ENCODE results near the gene CST6. TPM values are rescaled to one million over a fixed set of nuclear protein-coding genes. Genes with fewer than 3 reads are reported as not detected.

The CST6 gene
- total RNA-seq, 4 donors from 2014 or later, result 7.1 to 53.1 (median 30.6) TPM

DNA sequence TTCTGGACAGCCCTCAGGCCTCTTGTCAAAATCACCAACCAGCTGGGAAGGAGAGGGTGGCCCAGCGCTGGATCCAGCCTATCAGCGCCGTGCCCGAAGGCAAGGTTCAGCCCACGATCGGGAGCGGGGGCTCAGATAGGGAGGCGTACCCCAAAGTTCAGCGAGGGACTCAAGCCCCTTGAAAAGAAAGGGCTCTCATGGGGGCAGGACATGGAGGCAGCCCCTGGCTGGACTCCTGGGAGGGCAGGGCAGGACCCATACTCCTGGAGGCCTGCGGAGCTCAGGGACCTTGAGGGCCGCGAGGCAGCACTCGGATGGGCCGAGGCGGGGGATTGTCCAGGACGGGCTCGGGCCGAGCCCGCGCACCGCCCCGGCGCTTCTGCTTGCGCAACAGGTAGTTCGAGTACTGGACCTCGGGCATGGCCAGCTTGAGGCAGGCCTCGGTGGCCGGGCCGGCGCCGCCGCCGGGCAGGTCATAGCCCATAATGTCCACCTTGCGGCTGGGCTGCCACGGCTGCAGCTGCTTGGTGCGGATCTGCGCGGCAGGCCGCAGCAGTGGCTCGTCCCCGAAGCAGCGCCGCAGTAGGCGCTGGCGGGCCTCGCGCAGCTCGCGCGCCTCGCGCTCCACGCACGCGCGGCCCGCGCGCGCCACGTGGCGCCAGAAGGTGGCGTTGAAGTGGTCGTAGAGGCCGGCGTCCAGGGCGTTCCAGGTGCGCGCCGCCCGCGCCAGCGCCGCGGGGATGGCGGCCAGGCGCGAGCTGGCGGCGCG lies 30.6 kb downstream of the CST6 start:
- Histone ChIP-seq H3K4me3 (replicated peaks in 1 of 3) (no peak overlapping the region), H3K27ac (no peak overlapping the region), H3K36me3 (peaks cover 0 to 12% of the 10 kb centered on the region in 2 donors), H3K4me1 (peaks cover 26% of the 10 kb centered on the region in 2 donors), H3K27me3 (no peaks in the 10 kb centered on the region), H3K9me3 (no peaks in the 10 kb centered on the region)
- no peak for DNase-seq
- TF ChIP-seq, protein P1, sequence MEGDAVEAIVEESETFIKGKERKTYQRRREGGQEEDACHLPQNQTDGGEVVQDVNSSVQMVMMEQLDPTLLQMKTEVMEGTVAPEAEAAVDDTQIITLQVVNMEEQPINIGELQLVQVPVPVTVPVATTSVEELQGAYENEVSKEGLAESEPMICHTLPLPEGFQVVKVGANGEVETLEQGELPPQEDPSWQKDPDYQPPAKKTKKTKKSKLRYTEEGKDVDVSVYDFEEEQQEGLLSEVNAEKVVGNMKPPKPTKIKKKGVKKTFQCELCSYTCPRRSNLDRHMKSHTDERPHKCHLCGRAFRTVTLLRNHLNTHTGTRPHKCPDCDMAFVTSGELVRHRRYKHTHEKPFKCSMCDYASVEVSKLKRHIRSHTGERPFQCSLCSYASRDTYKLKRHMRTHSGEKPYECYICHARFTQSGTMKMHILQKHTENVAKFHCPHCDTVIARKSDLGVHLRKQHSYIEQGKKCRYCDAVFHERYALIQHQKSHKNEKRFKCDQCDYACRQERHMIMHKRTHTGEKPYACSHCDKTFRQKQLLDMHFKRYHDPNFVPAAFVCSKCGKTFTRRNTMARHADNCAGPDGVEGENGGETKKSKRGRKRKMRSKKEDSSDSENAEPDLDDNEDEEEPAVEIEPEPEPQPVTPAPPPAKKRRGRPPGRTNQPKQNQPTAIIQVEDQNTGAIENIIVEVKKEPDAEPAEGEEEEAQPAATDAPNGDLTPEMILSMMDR (IDR thresholded peaks at IDR 0.05), result no peak
- no peak for TF ChIP-seq POLR2A (IDR thresholded peaks at IDR 0.05)
- 96 to 97% methylated on average over 48 to 78 of the region's 81 CpGs for WGBS, 2 donors
- intact Hi-C loops (cut with DNase I), result no loop called here

DNA sequence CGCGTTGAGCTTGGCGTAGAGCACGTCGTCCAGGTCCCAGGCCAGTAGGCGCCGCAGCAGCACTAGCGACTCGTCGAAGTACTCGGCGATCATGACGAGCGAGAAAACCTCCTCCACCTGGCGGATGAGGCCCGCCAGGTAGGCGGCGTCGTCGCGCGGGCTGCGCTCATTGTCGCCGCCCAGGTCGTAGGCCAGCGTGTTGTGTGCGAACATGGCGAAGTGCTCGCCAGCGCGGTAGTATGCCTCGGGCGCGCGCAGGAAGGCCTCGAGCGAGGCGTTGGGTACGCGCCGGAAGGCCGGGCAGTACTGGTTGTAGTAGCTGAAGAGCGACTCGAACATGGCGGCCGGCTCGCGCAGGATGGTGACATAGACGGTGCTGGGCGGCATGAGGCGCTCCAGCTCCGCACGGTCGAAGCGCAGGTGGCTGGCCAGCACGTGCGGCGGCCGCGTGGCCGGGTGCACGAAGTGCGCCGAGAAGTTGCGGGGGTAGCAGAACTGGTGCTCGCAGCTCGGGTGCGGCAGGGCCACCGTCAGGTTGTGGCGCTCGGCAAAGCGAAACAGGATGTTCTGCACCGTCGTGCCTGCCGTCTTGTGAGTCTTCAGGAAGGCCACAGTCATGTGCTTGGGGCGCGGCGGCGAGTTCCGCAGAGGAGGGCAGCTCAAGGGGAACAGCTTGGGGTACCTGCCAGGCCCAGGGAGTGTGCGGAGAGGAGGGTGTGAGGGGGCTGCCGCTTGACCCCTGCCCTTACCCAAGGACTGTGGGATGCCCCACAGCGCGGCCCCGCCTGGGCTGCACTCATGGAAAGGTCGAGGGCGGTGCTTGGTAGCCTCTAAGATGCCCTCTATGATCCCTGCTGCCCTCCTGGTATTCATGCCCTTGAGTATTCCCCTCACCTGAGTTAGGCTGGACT lies 31.4 kb downstream of the CST6 start:
- peaks cover 33 to 34% of the 10 kb centered on the region in 2 donors for H3K4me1 ChIP-seq
- intact Hi-C loops (cut with DNase I), result no loop called here

DNA sequence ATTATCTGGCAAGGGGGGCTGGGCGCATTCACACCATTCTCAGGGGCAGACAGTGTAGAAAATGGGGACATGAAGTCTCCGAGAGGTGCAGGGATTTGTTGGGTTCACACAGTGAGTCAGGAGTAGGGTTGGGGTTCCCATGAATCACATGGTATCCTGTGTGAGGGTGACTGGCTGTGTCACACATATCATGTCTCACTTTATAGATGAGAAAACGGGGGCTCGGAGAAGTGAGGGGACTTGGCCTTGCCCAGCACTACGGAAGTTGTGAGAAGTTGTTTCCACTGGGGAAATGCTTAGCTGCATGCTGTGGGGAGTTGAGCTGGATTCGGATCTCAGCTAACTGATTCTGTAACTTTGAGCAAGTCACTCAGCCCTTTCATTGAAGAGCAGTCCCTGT lies 32.9 kb downstream of the CST6 start:
- no peak overlapping the region for H3K27ac ChIP-seq
- no peak overlapping the region for H3K4me3 ChIP-seq (replicated peaks in 1 of 3)
- intact Hi-C loops (cut with DNase I), result no loop called here
- no peak for DNase-seq
- TF ChIP-seq, protein P1 (IDR thresholded peaks at IDR 0.05), result no peak
- TF ChIP-seq POLR2A (IDR thresholded peaks at IDR 0.05), result no peak
- no peaks in the 10 kb centered on the region for H3K27me3 ChIP-seq
- H3K4me1 ChIP-seq, result peaks cover 42 to 49% of the 10 kb centered on the region in 2 donors
- peaks cover 0 to 12% of the 10 kb centered on the region in 2 donors for H3K36me3 ChIP-seq
- H3K9me3 ChIP-seq, result no peaks in the 10 kb centered on the region
- 71 to 76% methylated on average over 6 of the region's 6 CpGs for WGBS, 2 donors

More for the DNA sequence above, 31.4 kb downstream of the CST6 start:
- 96 to 97% methylated on average over 83 to 84 of the region's 88 CpGs for WGBS, 2 donors
- Histone ChIP-seq H3K9me3 (no peaks in the 10 kb centered on the region), H3K27ac (no peak overlapping the region), H3K36me3 (peaks cover 0 to 12% of the 10 kb centered on the region in 2 donors), H3K4me3 (replicated peaks in 1 of 3) (no peak overlapping the region), H3K27me3 (no peaks in the 10 kb centered on the region)
- no peak for DNase-seq
- TF ChIP-seq POLR2A (IDR thresholded peaks at IDR 0.05), result no peak
- TF ChIP-seq, protein P1 (IDR thresholded peaks at IDR 0.05), result no peak

DNA sequence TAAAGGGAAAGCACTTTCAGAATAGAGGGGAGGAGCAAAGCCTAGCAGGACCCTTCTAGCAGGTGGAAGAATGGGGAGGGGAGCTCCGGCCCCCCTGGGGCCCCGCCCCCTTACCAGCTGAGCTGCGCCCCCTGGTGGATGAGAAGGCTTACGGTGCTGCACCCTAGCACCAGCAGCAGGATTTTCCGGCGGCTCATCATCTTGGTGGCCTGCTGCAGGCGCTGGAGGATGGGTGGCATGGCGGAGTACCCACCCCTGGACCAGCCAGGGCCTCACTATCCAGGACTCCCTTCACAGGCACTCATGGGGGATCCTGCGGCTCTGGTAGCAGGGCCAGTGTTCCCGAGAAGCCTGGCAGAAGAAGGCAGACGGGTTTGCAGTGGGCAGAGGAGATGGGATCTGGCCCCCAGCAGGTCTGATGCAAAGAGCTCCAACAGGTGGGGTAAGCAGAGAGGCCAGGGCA lies 33.4 kb downstream of the CST6 start:
- TF ChIP-seq POLR2A (IDR thresholded peaks at IDR 0.05), result no peak
- TF ChIP-seq, protein P1 (IDR thresholded peaks at IDR 0.05), result peak; percentile 65 to 93 (median 80)
- DNase-seq, result peak; percentile 67 to 73
- intact Hi-C loops (cut with DNase I), result no loop called here
- H3K27ac ChIP-seq, result peak overlapping the region; percentile 86 to 96 (median 95)
- peaks cover 0 to 12% of the 10 kb centered on the region in 2 donors for H3K36me3 ChIP-seq
- 26 to 45% methylated on average over 4 to 8 of the region's 11 CpGs for WGBS, 2 donors
- H3K27me3 ChIP-seq, result no peaks in the 10 kb centered on the region
- H3K9me3 ChIP-seq, result no peaks in the 10 kb centered on the region
- H3K4me1 ChIP-seq, result peaks cover 47 to 53% of the 10 kb centered on the region in 2 donors
- H3K4me3 ChIP-seq (replicated peaks in 1 of 3), result no peak overlapping the region

Data from thyroid gland (tissue), 4 donors.